ENCODE measurements around the gene INO80D. TPM values are rescaled to one million over a fixed set of nuclear protein-coding genes. Genes with fewer than 3 reads are reported as not detected.
"Not testable (repeated sequence)": the region's sequence is repeated elsewhere in the genome, so short reads cannot be mapped to it uniquely, and the experiment has no call there.

Gene INO80D
- total and polyA plus RNA-seq, 2 experiments from 2014 or later = 17.5 to 37.4 TPM

GRCh38 chr2:206040525-206040924 lies 45.4 kb downstream of the INO80D start:
- Histone ChIP-seq H4K20me1 (replicated peaks; ENCODE audit: insufficient read depth) (peaks cover 9% of the 10 kb centered on the region), H3K4me2 (no peak overlapping the region), H3K79me2 (replicated peaks; ENCODE audit: insufficient read depth) (peaks cover 91% of the 10 kb centered on the region), H3K27me3 (ENCODE audit: insufficient read depth) (no peaks in the 10 kb centered on the region), H3K9me2 (ENCODE audit: insufficient read depth) (no peaks in the 10 kb centered on the region), H3K4me3 (no peak overlapping the region), H3F3A (replicated peaks; ENCODE audit: low read depth) (no peaks in the 10 kb centered on the region), H3K27ac (ENCODE audit: low read depth) (no peak overlapping the region), H3K4me1 (ENCODE audit: insufficient read depth) (no peaks in the 10 kb centered on the region; the same call in 1 of the 2 replicates), H3K36me3 (ENCODE audit: insufficient read depth) (0 out of 2 replicates have a peak, but pooled peaks cover 16% of the 10 kb centered on the region), H2AFZ (no peak overlapping the region)
- Mint-ChIP-seq H3K36me3 (ENCODE audit: low read depth) (peaks cover 70% of the 10 kb centered on the region), H3K4me1 (peaks cover 5% of the 10 kb centered on the region), H3K27ac (no peak overlapping the region), H3K4me3 (no peak overlapping the region), H3K9me3 (no peaks in the 10 kb centered on the region), H3K27me3 (ENCODE audit: insufficient read depth, low read depth, poor library complexity) (no peaks in the 10 kb centered on the region)
- no peak for TF ChIP-seq EZH2phosphoT487 (IDR thresholded peaks at IDR 0.05; ENCODE audit: unreplicated experiment)
- DNase-seq (ENCODE audit: low spot score) (no peak), ATAC-seq (no peak)

DNA sequence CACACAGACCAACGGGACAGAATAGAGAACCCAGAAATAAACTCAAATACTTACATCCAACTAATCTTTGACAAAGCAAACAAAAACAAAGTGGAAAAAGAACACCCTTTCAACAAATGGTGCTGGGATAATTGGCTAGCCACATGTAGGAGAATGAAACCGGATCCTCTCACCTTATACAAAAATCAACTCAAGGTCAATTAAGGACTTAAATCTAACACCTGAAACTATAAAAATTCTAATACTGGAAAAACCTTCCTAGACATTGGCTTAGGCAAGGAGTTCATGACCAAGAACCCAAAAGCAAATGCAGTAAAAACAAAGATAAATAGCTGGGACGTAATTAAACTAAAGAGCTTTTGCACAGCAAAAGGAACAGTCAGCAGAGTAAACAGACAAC lies 50.6 kb downstream of the INO80D start:
- Histone ChIP-seq H4K20me1 (replicated peaks; ENCODE audit: insufficient read depth) (peaks cover 23% of the 10 kb centered on the region), H3K4me1 (ENCODE audit: insufficient read depth) (peaks cover 26% of the 10 kb centered on the region), H3K79me2 (replicated peaks; ENCODE audit: insufficient read depth) (peaks cover 99% of the 10 kb centered on the region)
- not testable (repeated sequence) for H3K27me3 Mint-ChIP-seq (ENCODE audit: insufficient read depth, low read depth, poor library complexity); H3K27ac ChIP-seq (ENCODE audit: low read depth); H3K4me3 ChIP-seq; DNase-seq (ENCODE audit: low spot score); H3K9me2 ChIP-seq (ENCODE audit: insufficient read depth); H3K27ac Mint-ChIP-seq; ATAC-seq; H2AFZ ChIP-seq; H3K36me3 ChIP-seq (ENCODE audit: insufficient read depth); H3K4me2 ChIP-seq; H3K4me3 Mint-ChIP-seq; H3F3A ChIP-seq (replicated peaks; ENCODE audit: low read depth); H3K9me3 Mint-ChIP-seq; H3K27me3 ChIP-seq (ENCODE audit: insufficient read depth)
- Mint-ChIP-seq H3K4me1 (peaks cover 49% of the 10 kb centered on the region), H3K36me3 (ENCODE audit: low read depth) (peaks cover 73% of the 10 kb centered on the region)

GRCh38 chr2:206033452-206033851 lies 52.5 kb downstream of the INO80D start:
- H3K36me3 ChIP-seq (ENCODE audit: insufficient read depth); H3K4me3 Mint-ChIP-seq; H3F3A ChIP-seq (replicated peaks; ENCODE audit: low read depth); H3K4me3 ChIP-seq; H3K27ac Mint-ChIP-seq; H3K27me3 Mint-ChIP-seq (ENCODE audit: insufficient read depth, low read depth, poor library complexity); H2AFZ ChIP-seq; H3K9me2 ChIP-seq (ENCODE audit: insufficient read depth); H3K4me2 ChIP-seq; H3K27me3 ChIP-seq (ENCODE audit: insufficient read depth); H3K9me3 Mint-ChIP-seq; H3K27ac ChIP-seq (ENCODE audit: low read depth); ATAC-seq; DNase-seq (ENCODE audit: low spot score): not testable (repeated sequence)
- Histone ChIP-seq H3K79me2 (replicated peaks; ENCODE audit: insufficient read depth) (peaks cover 90% of the 10 kb centered on the region), H3K4me1 (ENCODE audit: insufficient read depth) (peaks cover 26% of the 10 kb centered on the region), H4K20me1 (replicated peaks; ENCODE audit: insufficient read depth) (peaks cover 19% of the 10 kb centered on the region)
- peaks cover 66% of the 10 kb centered on the region for H3K36me3 Mint-ChIP-seq (ENCODE audit: low read depth)
- H3K4me1 Mint-ChIP-seq = peaks cover 48% of the 10 kb centered on the region

GRCh38 chr2:206031950-206032567 lies 53.9 kb downstream of the INO80D start:
- H3K9me2 ChIP-seq (ENCODE audit: insufficient read depth) = no peaks in the 10 kb centered on the region
- H3K4me1 Mint-ChIP-seq = peaks cover 48% of the 10 kb centered on the region
- H3K27ac Mint-ChIP-seq = peak overlapping the region; percentile 30; the same call in 1 of the 2 replicates
- no peak overlapping the region for H3K4me3 Mint-ChIP-seq
- H3K9me3 Mint-ChIP-seq = no peaks in the 10 kb centered on the region; the same call in 2 of the 3 replicates
- no peaks in the 10 kb centered on the region for H3K27me3 ChIP-seq (ENCODE audit: insufficient read depth)
- peaks cover 3% of the 10 kb centered on the region for H3K27me3 Mint-ChIP-seq (ENCODE audit: insufficient read depth, low read depth, poor library complexity)
- ATAC-seq (peak; percentile 27), DNase-seq (ENCODE audit: low spot score) (no peak)
- H4K20me1 ChIP-seq (replicated peaks; ENCODE audit: insufficient read depth) = peaks cover 25% of the 10 kb centered on the region
- peaks cover 26% of the 10 kb centered on the region for H3K4me1 ChIP-seq (ENCODE audit: insufficient read depth)
- peaks cover 70% of the 10 kb centered on the region for H3K36me3 Mint-ChIP-seq (ENCODE audit: low read depth)
- H3F3A ChIP-seq (replicated peaks; ENCODE audit: low read depth) = peaks cover 4% of the 10 kb centered on the region; the same call in 1 of the 2 replicates
- no peak overlapping the region for H3K4me2 ChIP-seq
- peak overlapping the region; percentile 79 for H3K27ac ChIP-seq (ENCODE audit: low read depth)
- H3K4me3 ChIP-seq = no peak overlapping the region
- peaks cover 78% of the 10 kb centered on the region for H3K79me2 ChIP-seq (replicated peaks; ENCODE audit: insufficient read depth)
- H2AFZ ChIP-seq = no peak overlapping the region
- no peaks in the 10 kb centered on the region for H3K36me3 ChIP-seq (ENCODE audit: insufficient read depth)
- TF ChIP-seq EZH2phosphoT487 (IDR thresholded peaks at IDR 0.05; ENCODE audit: unreplicated experiment) (no peak), JUNB (IDR thresholded peaks at IDR 0.05; ENCODE audit: unreplicated experiment) (no peak), POLR2AphosphoS5 (IDR thresholded peaks at IDR 0.05; ENCODE audit: low read depth) (no peak), CREB1 (CRISPR knock-in tag; IDR thresholded peaks at IDR 0.05; ENCODE audit: low read depth) (no peak)
- TF ChIP-seq, protein P1, sequence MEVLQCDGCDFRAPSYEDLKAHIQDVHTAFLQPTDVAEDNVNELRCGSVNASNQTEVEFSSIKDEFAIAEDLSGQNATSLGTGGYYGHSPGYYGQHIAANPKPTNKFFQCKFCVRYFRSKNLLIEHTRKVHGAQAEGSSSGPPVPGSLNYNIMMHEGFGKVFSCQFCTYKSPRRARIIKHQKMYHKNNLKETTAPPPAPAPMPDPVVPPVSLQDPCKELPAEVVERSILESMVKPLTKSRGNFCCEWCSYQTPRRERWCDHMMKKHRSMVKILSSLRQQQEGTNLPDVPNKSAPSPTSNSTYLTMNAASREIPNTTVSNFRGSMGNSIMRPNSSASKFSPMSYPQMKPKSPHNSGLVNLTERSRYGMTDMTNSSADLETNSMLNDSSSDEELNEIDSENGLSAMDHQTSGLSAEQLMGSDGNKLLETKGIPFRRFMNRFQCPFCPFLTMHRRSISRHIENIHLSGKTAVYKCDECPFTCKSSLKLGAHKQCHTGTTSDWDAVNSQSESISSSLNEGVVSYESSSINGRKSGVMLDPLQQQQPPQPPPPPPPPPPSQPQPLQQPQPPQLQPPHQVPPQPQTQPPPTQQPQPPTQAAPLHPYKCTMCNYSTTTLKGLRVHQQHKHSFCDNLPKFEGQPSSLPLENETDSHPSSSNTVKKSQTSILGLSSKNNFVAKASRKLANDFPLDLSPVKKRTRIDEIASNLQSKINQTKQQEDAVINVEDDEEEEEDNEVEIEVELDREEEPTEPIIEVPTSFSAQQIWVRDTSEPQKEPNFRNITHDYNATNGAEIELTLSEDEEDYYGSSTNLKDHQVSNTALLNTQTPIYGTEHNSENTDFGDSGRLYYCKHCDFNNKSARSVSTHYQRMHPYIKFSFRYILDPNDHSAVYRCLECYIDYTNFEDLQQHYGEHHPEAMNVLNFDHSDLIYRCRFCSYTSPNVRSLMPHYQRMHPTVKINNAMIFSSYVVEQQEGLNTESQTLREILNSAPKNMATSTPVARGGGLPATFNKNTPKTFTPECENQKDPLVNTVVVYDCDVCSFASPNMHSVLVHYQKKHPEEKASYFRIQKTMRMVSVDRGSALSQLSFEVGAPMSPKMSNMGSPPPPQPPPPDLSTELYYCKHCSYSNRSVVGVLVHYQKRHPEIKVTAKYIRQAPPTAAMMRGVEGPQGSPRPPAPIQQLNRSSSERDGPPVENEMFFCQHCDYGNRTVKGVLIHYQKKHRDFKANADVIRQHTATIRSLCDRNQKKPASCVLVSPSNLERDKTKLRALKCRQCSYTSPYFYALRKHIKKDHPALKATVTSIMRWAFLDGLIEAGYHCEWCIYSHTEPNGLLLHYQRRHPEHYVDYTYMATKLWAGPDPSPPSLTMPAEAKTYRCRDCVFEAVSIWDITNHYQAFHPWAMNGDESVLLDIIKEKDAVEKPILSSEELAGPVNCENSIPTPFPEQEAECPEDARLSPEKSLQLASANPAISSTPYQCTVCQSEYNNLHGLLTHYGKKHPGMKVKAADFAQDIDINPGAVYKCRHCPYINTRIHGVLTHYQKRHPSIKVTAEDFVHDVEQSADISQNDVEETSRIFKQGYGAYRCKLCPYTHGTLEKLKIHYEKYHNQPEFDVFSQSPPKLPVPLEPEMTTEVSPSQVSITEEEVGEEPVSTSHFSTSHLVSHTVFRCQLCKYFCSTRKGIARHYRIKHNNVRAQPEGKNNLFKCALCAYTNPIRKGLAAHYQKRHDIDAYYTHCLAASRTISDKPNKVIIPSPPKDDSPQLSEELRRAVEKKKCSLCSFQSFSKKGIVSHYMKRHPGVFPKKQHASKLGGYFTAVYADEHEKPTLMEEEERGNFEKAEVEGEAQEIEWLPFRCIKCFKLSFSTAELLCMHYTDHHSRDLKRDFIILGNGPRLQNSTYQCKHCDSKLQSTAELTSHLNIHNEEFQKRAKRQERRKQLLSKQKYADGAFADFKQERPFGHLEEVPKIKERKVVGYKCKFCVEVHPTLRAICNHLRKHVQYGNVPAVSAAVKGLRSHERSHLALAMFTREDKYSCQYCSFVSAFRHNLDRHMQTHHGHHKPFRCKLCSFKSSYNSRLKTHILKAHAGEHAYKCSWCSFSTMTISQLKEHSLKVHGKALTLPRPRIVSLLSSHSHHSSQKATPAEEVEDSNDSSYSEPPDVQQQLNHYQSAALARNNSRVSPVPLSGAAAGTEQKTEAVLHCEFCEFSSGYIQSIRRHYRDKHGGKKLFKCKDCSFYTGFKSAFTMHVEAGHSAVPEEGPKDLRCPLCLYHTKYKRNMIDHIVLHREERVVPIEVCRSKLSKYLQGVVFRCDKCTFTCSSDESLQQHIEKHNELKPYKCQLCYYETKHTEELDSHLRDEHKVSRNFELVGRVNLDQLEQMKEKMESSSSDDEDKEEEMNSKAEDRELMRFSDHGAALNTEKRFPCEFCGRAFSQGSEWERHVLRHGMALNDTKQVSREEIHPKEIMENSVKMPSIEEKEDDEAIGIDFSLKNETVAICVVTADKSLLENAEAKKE (CRISPR knock-in tag; IDR thresholded peaks at IDR 0.05) = no peak

Measured in GM23338 (cell line).